Loucy (cell line): Measurements from ENCODE around the gene LIPC.

Experiments
- H2AFZ ChIP-seq: fragments of 200-600 bp; sonication (generic); 2 replicates; pipeline ENCODE4 v1.6.0; 2016; ENCODE audit warnings: antibody characterized with exemption, mild to moderate bottlenecking, low read length, moderate library complexity
- H3F3A ChIP-seq: fragments of 200-600 bp; 2 replicates; pipeline ENCODE4 v1.6.0; 2016; ENCODE audit warnings: antibody characterized with exemption, low read depth, mild to moderate bottlenecking
- H3K27me3 ChIP-seq: fragments of 200-600 bp; sonication (generic); 2 replicates; pipeline ENCODE4 v1.6.1; 2014; ENCODE audit warnings: low read length, mild to moderate bottlenecking; ENCODE audit not compliant: insufficient read depth, poor library complexity, severe bottlenecking
- H3K36me3 ChIP-seq: fragments of 200-600 bp; sonication (generic); 2 replicates; pipeline ENCODE4 v1.6.1; 2016; ENCODE audit warnings: low read length; ENCODE audit not compliant: insufficient read depth
- H3K4me1 ChIP-seq: fragments of 200-600 bp; sonication (generic); 2 replicates; pipeline ENCODE4 v1.5.1; 2014; ENCODE audit warnings: low read length, mild to moderate bottlenecking; ENCODE audit not compliant: insufficient read depth, poor library complexity, severe bottlenecking
- H3K4me2 ChIP-seq: fragments of 200-600 bp; sonication (generic); 2 replicates; pipeline ENCODE4 v1.6.0; 2014; ENCODE audit warnings: antibody characterized with exemption, low read length, low read depth, mild to moderate bottlenecking; ENCODE audit not compliant: poor library complexity, severe bottlenecking
- H3K4me3 ChIP-seq: fragments of 200-600 bp; sonication (generic); 2 replicates; pipeline ENCODE4 v1.5.1; 2014; ENCODE audit warnings: low read length, mild to moderate bottlenecking, mixed read lengths; ENCODE audit not compliant: poor library complexity, severe bottlenecking
- H3K79me2 ChIP-seq: fragments of 200-600 bp; sonication (generic); 2 replicates; pipeline ENCODE4 v1.6.1; 2014; ENCODE audit warnings: low read length; ENCODE audit not compliant: insufficient read depth
- H3K9ac ChIP-seq: fragments of 200-600 bp; sonication (generic); 2 replicates; pipeline ENCODE4 v1.6.0; 2014; ENCODE audit warnings: mild to moderate bottlenecking, low read depth, low read length, moderate library complexity; ENCODE audit not compliant: poor library complexity, severe bottlenecking
- H3K9me2 ChIP-seq: fragments of 200-600 bp; sonication (generic); replicated peaks from 2 replicates; pipeline ENCODE4 v1.6.1; 2016; ENCODE audit warnings: low read depth, low read length, mixed read lengths
- H3K9me3 ChIP-seq: fragments of 200-600 bp; sonication (generic); 2 replicates; pipeline ENCODE4 v1.6.1; 2014; ENCODE audit warnings: mild to moderate bottlenecking, antibody characterized with exemption, low read length, low read depth; ENCODE audit not compliant: insufficient read depth
- H4K20me1 ChIP-seq: fragments of 200-600 bp; sonication (generic); 2 replicates; pipeline ENCODE4 v1.6.0; 2014; ENCODE audit warnings: antibody characterized with exemption, low read length, mild to moderate bottlenecking; ENCODE audit not compliant: insufficient read depth, poor library complexity, severe bottlenecking
- CTCF ChIP-seq: fragments of 200-600 bp; sonication (generic); conservative IDR thresholded peaks from 2 replicates; pipeline ENCODE4 v1.5.1; 2014; ENCODE audit warnings: mild to moderate bottlenecking, antibody characterized with exemption, low read length
- EZH2phosphoT487 ChIP-seq: fragments of 200-600 bp; IDR thresholded peaks from 2 replicates; pipeline ENCODE4 v1.6.1; 2018; ENCODE audit warnings: antibody characterized with exemption, mild to moderate bottlenecking, moderate library complexity, borderline replicate concordance

LIPC gene

GRCh38 chr15:58431221-58432149, at the start of gene LIPC:
Gene LIPC (plus strand): TSS chr15:58431991. CDS start chr15:58432033, 42 bp downstream.
- H3K4me2 ChIP-seq = no peak within 1 kb of the TSS
- no peaks in the 10 kb centered on the region for H3K9me2 ChIP-seq
- no peaks in the 10 kb centered on the region for H3F3A ChIP-seq
- H3K9ac ChIP-seq = no peak within 1 kb of the TSS
- H3K9me3 ChIP-seq = no peaks in the 10 kb centered on the region
- no peak within 1 kb of the TSS for H2AFZ ChIP-seq
- H3K4me1 ChIP-seq = no peaks in the 10 kb centered on the region
- TF ChIP-seq CTCF (no peak), EZH2phosphoT487 (no peak)
- H3K27me3 ChIP-seq = no peaks in the 10 kb centered on the region
- no peaks in the 10 kb centered on the region for H3K36me3 ChIP-seq
- H4K20me1 ChIP-seq = no peaks in the 10 kb centered on the region
- H3K79me2 ChIP-seq = no peaks in the 10 kb centered on the region
- no peak within 1 kb of the TSS for H3K4me3 ChIP-seq

- Histone ChIP-seq H4K20me1 (no peaks in the 10 kb centered on the region), H3K9me2 (no peaks in the 10 kb centered on the region), H3K4me1 (no peaks in the 10 kb centered on the region), H3K36me3 (no peaks in the 10 kb centered on the region), H2AFZ (peak overlapping the region; percentile 17; the same call in 1 of the 2 replicates), H3K4me3 (no peak overlapping the region), H3K9ac (no peak overlapping the region), H3F3A (no peaks in the 10 kb centered on the region), H3K4me2 (no peak overlapping the region), H3K27me3 (no peaks in the 10 kb centered on the region), H3K9me3 (no peaks in the 10 kb centered on the region), H3K79me2 (no peaks in the 10 kb centered on the region)
- TF ChIP-seq CTCF = peak; percentile 42
- TF ChIP-seq EZH2phosphoT487 = no peak
Measured at GRCh38 chr15:58383876-58384275, 47.9 kb upstream of the LIPC start.

- Histone ChIP-seq H3K4me1 (no peaks in the 10 kb centered on the region), H3F3A (no peaks in the 10 kb centered on the region), H3K4me3 (no peak overlapping the region), H3K27me3 (no peaks in the 10 kb centered on the region), H3K9ac (no peak overlapping the region), H3K79me2 (no peaks in the 10 kb centered on the region), H3K4me2 (no peak overlapping the region), H4K20me1 (no peaks in the 10 kb centered on the region), H3K9me2 (no peaks in the 10 kb centered on the region), H3K9me3 (no peaks in the 10 kb centered on the region), H3K36me3 (no peaks in the 10 kb centered on the region), H2AFZ (no peak overlapping the region)
- TF ChIP-seq CTCF (no peak), EZH2phosphoT487 (no peak)
Measured at GRCh38 chr15:58384667-58385066, 47.1 kb upstream of the LIPC start.
